Measurements from ENCODE around the gene IGF1R. TPM values are rescaled to one million over a fixed set of nuclear protein-coding genes. Genes with fewer than 3 reads are reported as not detected.

IGF1R gene
- total RNA-seq, 4 donors from 2014 or later = 39.3 to 97.4 (median 44.7) TPM

GRCh38 chr15:98917417-98917816 lies 269.1 kb downstream of the IGF1R start:
- TF ChIP-seq CTCF (IDR thresholded peaks at IDR 0.05) = no peak

GRCh38 chr15:98920091-98920880 lies 271.9 kb downstream of the IGF1R start:
- ATAC-seq (ENCODE audit: low FRiP score) (no peak), DNase-seq (ENCODE audit: low spot score) (no peak)
- no peak for TF ChIP-seq CTCF (IDR thresholded peaks at IDR 0.05)

More at GRCh38 chr15:98917417-98917816, 269.1 kb downstream of the IGF1R start:
- ATAC-seq (ENCODE audit: low FRiP score) (no peak), DNase-seq (ENCODE audit: low spot score) (no peak)

- ATAC-seq (ENCODE audit: low FRiP score) = no peak
These were observed 274.8 kb downstream of the IGF1R start for GRCh38 chr15:98923171-98923570.

GRCh38 chr15:98923579-98923978 lies 275.2 kb downstream of the IGF1R start:
- ATAC-seq (ENCODE audit: low FRiP score) = no peak
- no peak for DNase-seq (ENCODE audit: low spot score)
- TF ChIP-seq CTCF (IDR thresholded peaks at IDR 0.05) = no peak

More at GRCh38 chr15:98923171-98923570, 274.8 kb downstream of the IGF1R start:
- no peak for TF ChIP-seq CTCF (IDR thresholded peaks at IDR 0.05)
- no peak for DNase-seq (ENCODE audit: low spot score)

- DNase-seq (ENCODE audit: low spot score) (no peak), ATAC-seq (ENCODE audit: low FRiP score) (peak; percentile 65)
- TF ChIP-seq CTCF (IDR thresholded peaks at IDR 0.05) = no peak
These were observed 276.2 kb downstream of the IGF1R start for GRCh38 chr15:98924401-98925049.

GRCh38 chr15:98926236-98926635 lies 277.9 kb downstream of the IGF1R start:
- ATAC-seq (ENCODE audit: low FRiP score) (no peak), DNase-seq (ENCODE audit: low spot score) (no peak)
- TF ChIP-seq CTCF (IDR thresholded peaks at IDR 0.05) = no peak

Data from omental fat pad (tissue), 4 donors.